ENCODE data around the gene MCOLN3.
"Not testable (repeated sequence)": the region's sequence is repeated elsewhere in the genome, so short reads cannot be mapped to it uniquely, and the experiment has no call there.

The MCOLN3 gene

DNA sequence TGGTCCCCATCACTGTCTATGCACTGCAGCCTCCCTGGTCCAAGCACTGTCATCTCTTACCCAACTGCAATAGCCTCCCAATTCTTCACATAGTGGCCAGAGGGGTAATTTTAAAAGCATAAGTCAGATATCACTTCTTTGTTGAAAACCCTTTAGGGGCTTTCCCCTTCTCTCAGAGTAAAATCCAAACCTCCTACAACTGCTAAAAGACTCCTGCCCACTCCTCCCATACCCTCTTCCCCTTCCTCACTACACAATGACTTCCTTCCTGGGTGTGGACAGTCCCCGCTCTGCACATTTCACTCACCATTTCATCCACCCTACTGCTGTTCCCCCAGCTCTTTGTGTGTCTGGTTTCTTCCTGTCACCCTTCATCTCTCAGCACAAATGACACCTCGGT is 59.7 kb downstream of the MCOLN3 start:
- DNase-seq = no peak

DNA sequence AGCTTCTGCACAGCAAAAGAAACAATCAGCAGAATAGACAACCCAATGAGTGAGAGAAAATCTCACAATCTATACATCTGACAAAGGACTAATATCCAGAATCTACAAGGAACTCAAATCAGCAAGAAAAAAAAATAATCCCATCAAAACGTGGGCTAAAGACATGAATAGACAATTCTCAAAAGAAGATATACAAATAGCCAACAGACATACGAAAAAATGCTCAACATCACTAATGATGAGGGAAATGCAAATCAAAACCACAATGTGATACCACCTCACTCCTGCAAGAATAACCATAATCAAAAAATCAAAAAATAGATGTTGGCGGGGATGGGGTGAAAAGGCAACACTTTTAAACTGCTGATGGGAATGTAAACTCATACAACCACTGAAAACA is 61.7 kb downstream of the MCOLN3 start:
- not testable (repeated sequence) for DNase-seq

DNA sequence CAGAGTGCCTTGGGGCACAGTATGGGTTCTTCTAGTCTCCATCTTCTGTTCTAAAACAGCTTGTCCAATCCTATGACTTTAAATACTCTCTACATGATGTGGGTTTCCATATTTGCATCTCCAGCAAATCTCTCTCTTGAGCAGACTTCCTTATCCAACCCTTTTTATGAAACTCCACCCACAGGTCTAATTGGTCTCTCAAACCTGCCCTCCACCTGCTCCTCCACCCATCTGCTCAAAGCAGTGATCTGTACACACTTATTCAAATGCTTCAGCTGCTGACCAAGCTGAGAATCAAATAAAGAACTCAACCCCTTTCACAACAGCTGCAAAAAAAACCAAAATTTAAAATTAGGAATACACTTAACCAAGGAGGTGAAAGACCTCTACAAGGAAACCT is 62.9 kb downstream of the MCOLN3 start:
- DNase-seq = no peak

DNA sequence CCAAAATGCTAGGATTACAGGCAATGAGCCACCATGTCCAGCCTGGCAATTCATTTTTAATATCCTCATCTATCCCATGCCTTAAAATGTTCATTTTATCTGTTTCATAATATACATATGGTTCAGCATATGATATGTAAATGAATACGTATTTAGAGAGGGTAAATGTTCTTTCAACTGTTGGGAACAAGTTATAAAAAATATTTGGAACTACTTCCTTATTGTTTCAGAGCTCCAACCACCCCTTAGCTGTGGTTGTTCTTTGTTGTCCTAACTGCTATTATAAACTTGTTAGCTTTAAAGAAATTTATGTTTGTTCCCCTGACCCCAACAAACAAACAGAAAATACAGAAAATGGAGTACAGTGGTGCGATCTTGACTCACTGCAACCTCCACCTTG is 65.9 kb downstream of the MCOLN3 start:
- DNase-seq = no peak

DNA sequence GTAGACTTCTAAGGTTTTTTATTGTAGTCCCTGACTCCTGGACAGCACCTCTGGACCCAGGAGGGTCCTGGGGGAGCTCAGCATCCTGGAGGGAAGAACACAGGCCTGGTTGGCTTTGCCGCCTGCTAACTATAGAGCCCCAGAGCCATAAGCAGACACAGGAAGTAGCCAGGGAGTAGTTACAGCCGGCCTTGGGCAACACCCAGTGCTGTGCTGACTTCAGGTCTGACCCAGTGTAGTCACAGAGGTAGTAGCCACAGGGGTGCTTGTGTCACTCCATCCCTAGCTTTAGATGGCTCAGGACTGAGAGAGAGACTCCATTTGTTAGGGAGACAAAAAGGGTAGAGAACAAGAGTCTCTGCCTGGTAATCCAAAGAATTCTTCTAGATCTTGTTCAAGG is 73.3 kb downstream of the MCOLN3 start:
- no peak for DNase-seq

DNA sequence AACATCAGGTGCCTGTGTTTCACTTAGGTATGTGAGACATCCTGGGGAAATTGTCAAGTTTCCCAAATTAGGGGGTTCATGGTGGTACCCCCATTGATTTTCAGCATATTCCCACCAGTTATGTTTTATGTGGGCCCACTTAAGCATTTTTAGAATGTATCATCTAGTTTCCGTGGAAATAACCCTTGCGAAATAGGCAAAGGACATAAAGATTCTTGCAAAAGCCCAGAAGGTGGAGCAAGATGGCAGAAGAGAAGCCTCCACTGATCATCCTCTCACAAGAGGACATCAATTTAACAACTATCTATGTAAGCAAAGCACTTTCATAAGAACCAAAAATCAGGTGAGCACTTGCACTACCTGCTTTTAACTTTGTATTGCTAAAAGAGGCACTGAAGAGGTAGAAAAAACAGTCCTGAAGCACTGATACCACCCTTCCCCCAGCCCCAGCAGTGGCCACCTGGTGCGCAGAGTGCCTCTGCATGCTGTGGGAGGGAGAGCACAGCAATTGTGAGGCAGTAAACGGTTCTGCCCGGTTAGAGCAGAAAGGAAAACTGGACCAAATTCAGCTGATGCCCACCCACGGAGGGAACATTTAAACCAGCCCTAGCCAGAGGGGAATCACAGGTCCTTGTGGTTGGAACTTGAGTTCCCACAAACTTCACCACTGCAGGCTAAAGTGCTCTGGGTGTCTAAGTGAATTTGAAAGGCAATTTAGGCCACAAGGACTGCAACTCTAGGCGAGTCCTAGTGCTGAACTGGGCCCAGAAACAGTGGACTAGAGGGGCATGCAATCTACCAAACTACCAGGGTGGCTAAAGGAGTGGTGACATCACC is 74.6 kb downstream of the MCOLN3 start:
- no peak for DNase-seq

DNA sequence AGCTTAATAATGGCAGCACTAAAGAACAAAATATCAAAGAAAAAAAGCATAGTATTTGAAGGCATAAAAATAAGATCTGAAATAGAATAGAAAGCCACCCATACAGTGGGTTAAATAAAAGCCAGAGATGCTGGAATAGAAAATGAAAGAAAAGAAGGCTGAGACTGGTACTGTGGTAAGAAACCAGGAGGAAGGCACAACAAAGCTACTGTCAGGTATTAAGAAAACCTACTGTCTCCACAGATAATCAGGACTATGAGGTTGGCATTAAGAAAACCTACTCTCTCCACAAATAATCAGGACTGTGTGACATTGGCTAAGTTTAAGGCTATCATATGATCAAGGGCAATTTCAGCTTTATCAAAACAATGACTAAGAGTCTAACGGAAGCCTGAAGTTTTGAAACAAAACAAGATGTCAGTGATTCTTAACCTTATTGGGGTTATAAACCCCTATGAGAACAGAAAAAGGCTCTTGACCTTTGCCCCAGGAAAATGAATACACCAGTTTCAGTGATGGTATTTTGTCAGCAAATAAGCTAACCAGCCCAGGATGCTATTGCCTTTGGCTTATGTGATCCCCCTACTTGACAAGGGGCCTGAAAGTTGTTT is 75.8 kb downstream of the MCOLN3 start:
- no peak for DNase-seq

DNA sequence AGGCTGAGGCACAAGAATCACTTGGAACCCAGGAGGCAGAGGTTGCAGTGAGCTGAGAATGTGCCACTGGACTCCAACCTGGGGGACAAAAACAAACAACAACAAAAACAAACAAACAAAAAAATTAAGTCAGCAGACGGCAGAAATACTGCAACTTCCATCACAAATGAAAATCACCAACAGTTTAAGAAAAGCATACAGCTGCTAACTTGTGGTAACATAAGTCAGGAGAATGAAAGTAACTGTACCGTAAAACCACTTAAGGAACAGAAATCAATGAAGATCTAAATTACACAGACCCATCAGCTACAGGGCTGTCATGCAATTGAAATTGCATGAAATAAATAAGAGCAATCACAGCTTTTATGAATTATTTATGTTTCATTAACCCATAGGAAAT is 76.3 kb downstream of the MCOLN3 start:
- DNase-seq = no peak

DNA sequence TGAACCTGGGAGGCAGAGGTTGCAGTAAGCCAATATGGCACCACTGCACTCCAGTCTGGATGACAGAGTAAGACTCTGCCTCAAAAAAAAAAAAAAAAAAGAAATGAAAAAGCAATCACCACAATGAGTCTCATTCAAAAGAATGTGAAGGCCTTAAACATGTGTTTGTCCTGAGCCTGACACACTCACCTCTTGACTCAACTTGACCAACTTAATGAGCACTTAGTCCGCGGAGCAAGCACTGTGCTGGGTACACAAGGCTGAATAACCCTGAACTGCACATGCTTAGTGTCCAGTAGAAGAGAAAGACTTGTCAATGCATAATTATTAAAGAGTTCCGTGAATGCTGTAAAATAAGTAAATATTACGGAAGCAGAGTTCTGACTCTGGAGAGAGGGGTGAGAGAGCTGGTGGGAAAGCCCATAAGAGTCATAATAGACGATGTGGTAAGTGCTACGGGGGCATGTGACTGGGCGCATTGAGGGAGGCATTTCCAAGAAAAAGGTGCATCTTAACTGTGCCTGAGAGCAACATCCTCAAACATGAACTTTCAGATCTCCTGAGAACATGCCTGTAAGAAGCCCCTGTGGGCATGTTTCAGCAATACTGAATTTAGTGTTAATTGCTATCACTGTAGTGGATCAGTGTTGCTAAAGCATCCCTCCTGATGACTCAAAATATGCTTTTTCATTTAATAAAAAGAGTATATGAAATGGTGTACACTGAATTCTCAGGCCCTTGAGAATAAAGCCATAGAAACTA is 78.6 kb downstream of the MCOLN3 start:
- no peak for DNase-seq

DNA sequence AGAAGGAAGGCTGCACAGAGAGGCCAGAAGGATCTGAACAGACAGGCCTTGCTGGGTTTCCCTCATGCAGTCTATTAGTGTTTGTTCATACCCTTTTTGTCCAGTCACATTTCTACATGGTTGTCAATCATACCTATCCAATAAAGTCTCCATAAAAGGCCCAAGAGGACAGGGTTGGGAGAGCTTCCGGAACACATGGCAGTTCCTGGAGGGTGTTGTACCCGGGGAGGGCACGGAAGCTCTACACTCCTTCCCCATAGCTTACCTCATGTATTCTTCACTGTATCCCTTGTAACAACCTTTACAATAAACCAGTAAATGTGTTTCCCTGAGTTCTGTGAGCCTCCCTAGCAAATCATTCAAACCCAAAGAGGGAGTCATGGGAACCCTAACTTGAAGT is 79.4 kb downstream of the MCOLN3 start:
- DNase-seq = no peak

DNA sequence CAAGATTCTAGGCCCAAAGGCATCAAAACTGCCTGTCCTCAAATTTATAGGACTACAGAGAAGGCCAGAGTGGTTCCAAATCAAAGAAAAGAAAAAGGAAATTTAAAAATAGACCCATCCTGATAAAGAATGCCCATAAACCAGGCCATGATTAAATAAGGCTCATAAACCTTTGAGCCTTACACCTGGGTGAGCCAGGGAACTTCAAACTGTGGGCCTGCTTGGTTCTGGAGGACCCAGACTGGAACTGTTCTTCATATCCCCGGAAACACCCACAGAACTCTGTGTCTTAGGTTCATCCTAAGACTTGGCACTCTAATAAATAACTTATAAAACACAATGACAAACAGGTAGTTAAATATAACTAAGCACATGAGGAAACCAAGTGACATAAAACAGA is 80.2 kb downstream of the MCOLN3 start:
- no peak for DNase-seq

Measured in NCI-H1694 treated with DMSO at 0.1 percent for 48 hours (cell line).